Stimulated activated CD8-positive, alpha-beta memory T cell treated with anti-CD3 and anti-CD28 coated beads, Interleukin-7, amount 100 ng/mL, for 48 hours (primary cell): ENCODE measurements around the gene DHRS7.
"Not testable (repeated sequence)": the region's sequence is repeated elsewhere in the genome, so short reads cannot be mapped to it uniquely, and the experiment has no call there.

Experiments
- DNase-seq, 2 donors: peaks; one replicate each; pipeline ENCODE4 v3.0.0-alpha.2; 2020; ENCODE audit warnings: low read depth in 1 of 2; ENCODE audit errors: extremely low read depth in 1 of 2

The DHRS7 gene

GRCh38 chr14:60151715-60152114, 13.5 kb downstream of the DHRS7 start:
- peak; percentile 20 to 63 for DNase-seq

GRCh38 chr14:60134702-60135101, 30.5 kb downstream of the DHRS7 start:
- DNase-seq: no peak

GRCh38 chr14:60133487-60133886, 31.7 kb downstream of the DHRS7 start:
- DNase-seq: no peak

- no peak for DNase-seq
These were observed 39.3 kb downstream of the DHRS7 start for GRCh38 chr14:60125918-60126317.

GRCh38 chr14:60116181-60116580, 49.0 kb downstream of the DHRS7 start:
- no peak for DNase-seq

- no peak for DNase-seq
These were observed 50.3 kb downstream of the DHRS7 start for GRCh38 chr14:60114881-60115280.

GRCh38 chr14:60111732-60112131, 53.5 kb downstream of the DHRS7 start:
- no peak for DNase-seq

GRCh38 chr14:60107477-60107876, 57.7 kb downstream of the DHRS7 start:
- DNase-seq: no peak

- no peak for DNase-seq
These were observed 58.9 kb downstream of the DHRS7 start for GRCh38 chr14:60106339-60106738.

- DNase-seq: no peak
These were observed 62.8 kb downstream of the DHRS7 start for GRCh38 chr14:60102389-60102788.

- no peak for DNase-seq
These were observed 63.4 kb downstream of the DHRS7 start for GRCh38 chr14:60101786-60102185.

- DNase-seq: not testable (repeated sequence)
These were observed 65.3 kb downstream of the DHRS7 start for GRCh38 chr14:60099855-60100254.

- no peak for DNase-seq
These were observed 67.2 kb downstream of the DHRS7 start for GRCh38 chr14:60097974-60098373.

GRCh38 chr14:60095781-60096450, 69.3 kb downstream of the DHRS7 start:
- no peak for DNase-seq

- no peak for DNase-seq
These were observed 70.0 kb downstream of the DHRS7 start for GRCh38 chr14:60095231-60095630.

GRCh38 chr14:60094306-60094897, 70.8 kb downstream of the DHRS7 start:
- DNase-seq: peak in 1 of 2 donors; percentile 37
